ENCODE measurements around the gene SLC7A9.
"Not testable (repeated sequence)": the region's sequence is repeated elsewhere in the genome, so short reads cannot be mapped to it uniquely, and the experiment has no call there.

The SLC7A9 gene

GRCh38 chr19:32885255-32885654 lies 15.7 kb upstream of the SLC7A9 start:
- not testable (repeated sequence) for DNase-seq (ENCODE audit: low read depth in 1 of 2, low spot score in 1 of 2)

- no peak for DNase-seq (ENCODE audit: low read depth in 1 of 2, low spot score in 1 of 2)
These were observed 12.2 kb upstream of the SLC7A9 start for GRCh38 chr19:32881766-32882165.

GRCh38 chr19:32880622-32881021 lies 11.1 kb upstream of the SLC7A9 start:
- DNase-seq (ENCODE audit: low read depth in 1 of 2, low spot score in 1 of 2): no peak

GRCh38 chr19:32879741-32880140 lies 10.2 kb upstream of the SLC7A9 start:
- no peak for DNase-seq (ENCODE audit: low read depth in 1 of 2, low spot score in 1 of 2)

GRCh38 chr19:32878988-32879387 lies 9.4 kb upstream of the SLC7A9 start:
- DNase-seq (ENCODE audit: low read depth in 1 of 2, low spot score in 1 of 2): no peak

GRCh38 chr19:32877977-32878745 lies 8.6 kb upstream of the SLC7A9 start:
- DNase-seq (ENCODE audit: low read depth in 1 of 2, low spot score in 1 of 2): no peak

- DNase-seq (ENCODE audit: low read depth in 1 of 2, low spot score in 1 of 2): no peak
These were observed 7.9 kb upstream of the SLC7A9 start for GRCh38 chr19:32877323-32877912.

- DNase-seq (ENCODE audit: low read depth in 1 of 2, low spot score in 1 of 2): no peak
These were observed 7.3 kb upstream of the SLC7A9 start for GRCh38 chr19:32876919-32877285.

- DNase-seq (ENCODE audit: low read depth in 1 of 2, low spot score in 1 of 2): no peak
These were observed 6.8 kb upstream of the SLC7A9 start for GRCh38 chr19:32876236-32876918.

- no peak for DNase-seq (ENCODE audit: low read depth in 1 of 2, low spot score in 1 of 2)
These were observed 5.9 kb upstream of the SLC7A9 start for GRCh38 chr19:32875428-32875827.

- DNase-seq (ENCODE audit: low read depth in 1 of 2, low spot score in 1 of 2): no peak
These were observed 5.0 kb upstream of the SLC7A9 start for GRCh38 chr19:32874605-32875004.

- DNase-seq (ENCODE audit: low read depth in 1 of 2, low spot score in 1 of 2): no peak
These were observed 3.8 kb upstream of the SLC7A9 start for GRCh38 chr19:32873247-32873959.

GRCh38 chr19:32872391-32872790 lies 2.8 kb upstream of the SLC7A9 start:
- DNase-seq (ENCODE audit: low read depth in 1 of 2, low spot score in 1 of 2): no peak

- DNase-seq (ENCODE audit: low read depth in 1 of 2, low spot score in 1 of 2): no peak
These were observed 1.4 kb upstream of the SLC7A9 start for GRCh38 chr19:32870981-32871451.

- DNase-seq (ENCODE audit: low read depth in 1 of 2, low spot score in 1 of 2): no peak
These were observed 503 bp upstream of the SLC7A9 start for GRCh38 chr19:32869966-32870573.

- DNase-seq (ENCODE audit: low read depth in 1 of 2, low spot score in 1 of 2): no peak
These were observed 1.2 kb downstream of the SLC7A9 start for GRCh38 chr19:32868206-32868950.

GRCh38 chr19:32867436-32867835 lies 2.1 kb downstream of the SLC7A9 start:
- DNase-seq (ENCODE audit: low read depth in 1 of 2, low spot score in 1 of 2): not testable (repeated sequence)

GRCh38 chr19:32866564-32867265 lies 2.9 kb downstream of the SLC7A9 start:
- no peak for DNase-seq (ENCODE audit: low read depth in 1 of 2, low spot score in 1 of 2)

- no peak for DNase-seq (ENCODE audit: low read depth in 1 of 2, low spot score in 1 of 2)
These were observed 3.5 kb downstream of the SLC7A9 start for GRCh38 chr19:32866061-32866460.

- no peak for DNase-seq (ENCODE audit: low read depth in 1 of 2, low spot score in 1 of 2)
These were observed 4.2 kb downstream of the SLC7A9 start for GRCh38 chr19:32865326-32865725.
